Astrocyte of the spinal cord (primary cell): Measurements from ENCODE around the gene CXXC4.

ENCODE experiments used
- DNase-seq: peaks from one replicate; pipeline ENCODE4 v3.0.0; 2011; ENCODE audit warnings: low read depth, low spot score
- H3K4me3 ChIP-seq: 2 replicates; pipeline ENCODE4 v1.5.1; 2011; ENCODE audit warnings: low read depth, mild to moderate bottlenecking, low read length, moderate library complexity
- in situ Hi-C: cut with HindIII; loops from 2 replicates; pipeline ENCODE4 v1.10.0; 2017; ENCODE audit warnings: low sequenced_read_pairs
- TF ChIP-seq, protein P1 (sequence below): IDR thresholded peaks from 2 replicates; pipeline ENCODE4 v1.5.1; 2012; ENCODE audit warnings: low read depth, mild to moderate bottlenecking, low read length, inconsistent platforms

CXXC4 gene

DNA sequence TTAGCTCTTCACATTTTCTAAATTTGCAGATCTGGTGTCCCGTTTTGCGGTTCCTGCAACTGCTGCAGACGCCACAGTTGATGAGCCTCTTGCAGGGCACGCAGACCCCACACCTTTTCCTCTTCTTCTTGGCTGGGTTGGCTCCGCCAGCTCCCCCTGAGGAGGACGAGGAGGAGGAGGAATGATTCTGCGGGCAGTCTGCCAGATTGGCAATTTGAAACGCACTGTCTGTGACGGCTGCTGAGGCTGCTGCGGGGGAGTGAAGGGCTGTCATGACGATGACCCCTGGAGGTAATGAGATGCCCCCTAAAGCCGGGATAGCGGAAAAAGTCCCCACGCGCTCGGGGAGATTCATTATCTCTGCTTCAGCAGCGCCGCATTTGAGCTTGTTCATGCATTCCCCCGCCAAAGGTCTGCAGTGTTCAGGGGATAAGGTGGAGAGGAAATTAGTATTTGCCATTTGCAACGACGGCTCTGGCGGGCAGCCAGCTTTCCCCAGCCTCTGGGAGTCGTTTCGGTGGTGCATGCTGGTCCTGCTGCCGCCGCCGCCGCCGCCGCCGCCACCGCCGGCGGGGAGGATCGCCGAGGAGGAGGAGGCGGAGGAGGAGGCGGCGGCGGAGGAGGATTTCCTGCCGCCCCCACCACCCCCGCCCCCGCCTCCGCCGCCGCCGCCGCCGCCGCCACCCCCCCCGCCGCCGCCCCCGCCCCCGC, 3.8 kb downstream of the CXXC4 start:
- TF ChIP-seq, protein P1, sequence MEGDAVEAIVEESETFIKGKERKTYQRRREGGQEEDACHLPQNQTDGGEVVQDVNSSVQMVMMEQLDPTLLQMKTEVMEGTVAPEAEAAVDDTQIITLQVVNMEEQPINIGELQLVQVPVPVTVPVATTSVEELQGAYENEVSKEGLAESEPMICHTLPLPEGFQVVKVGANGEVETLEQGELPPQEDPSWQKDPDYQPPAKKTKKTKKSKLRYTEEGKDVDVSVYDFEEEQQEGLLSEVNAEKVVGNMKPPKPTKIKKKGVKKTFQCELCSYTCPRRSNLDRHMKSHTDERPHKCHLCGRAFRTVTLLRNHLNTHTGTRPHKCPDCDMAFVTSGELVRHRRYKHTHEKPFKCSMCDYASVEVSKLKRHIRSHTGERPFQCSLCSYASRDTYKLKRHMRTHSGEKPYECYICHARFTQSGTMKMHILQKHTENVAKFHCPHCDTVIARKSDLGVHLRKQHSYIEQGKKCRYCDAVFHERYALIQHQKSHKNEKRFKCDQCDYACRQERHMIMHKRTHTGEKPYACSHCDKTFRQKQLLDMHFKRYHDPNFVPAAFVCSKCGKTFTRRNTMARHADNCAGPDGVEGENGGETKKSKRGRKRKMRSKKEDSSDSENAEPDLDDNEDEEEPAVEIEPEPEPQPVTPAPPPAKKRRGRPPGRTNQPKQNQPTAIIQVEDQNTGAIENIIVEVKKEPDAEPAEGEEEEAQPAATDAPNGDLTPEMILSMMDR: no peak
- H3K4me3 ChIP-seq: peak overlapping the region; percentile 65
- peak; percentile 64 for DNase-seq
- in situ Hi-C loops: no loop called here

DNA sequence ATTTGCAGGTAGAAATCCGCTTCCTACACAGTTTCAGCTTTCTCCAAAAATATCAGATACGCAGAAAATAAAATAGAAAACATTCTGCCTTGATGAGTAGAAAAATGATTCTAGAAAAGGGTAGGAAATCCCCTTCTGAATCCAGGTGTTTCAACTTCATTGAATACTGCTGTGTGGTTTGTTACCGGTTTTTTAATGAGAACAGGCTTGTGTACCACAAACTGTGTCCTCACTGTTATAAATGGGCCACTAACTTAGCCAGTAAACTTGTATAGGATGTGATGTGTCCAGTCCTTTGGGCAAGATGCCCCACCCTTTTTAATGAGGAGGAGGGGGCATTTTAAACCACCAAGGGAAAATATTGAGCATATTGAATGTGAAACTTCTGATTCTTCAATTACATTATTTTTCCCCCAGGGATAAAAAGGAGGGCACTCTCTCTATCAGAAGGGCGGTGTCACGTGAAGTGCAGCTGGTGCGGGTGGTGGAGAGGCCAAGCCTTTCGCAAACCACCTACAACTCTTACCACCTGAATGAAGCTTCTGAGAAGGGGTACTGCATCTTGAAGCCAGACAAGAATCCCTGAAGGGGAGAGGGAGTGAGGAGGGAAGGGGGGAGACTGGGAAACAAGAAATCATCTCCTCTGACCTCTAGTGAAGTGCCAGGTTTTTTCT, 4.5 kb downstream of the CXXC4 start:
- in situ Hi-C loops: no loop called here
- TF ChIP-seq, protein P1: no peak
- peak overlapping the region; percentile 62 for H3K4me3 ChIP-seq
- no peak for DNase-seq

DNA sequence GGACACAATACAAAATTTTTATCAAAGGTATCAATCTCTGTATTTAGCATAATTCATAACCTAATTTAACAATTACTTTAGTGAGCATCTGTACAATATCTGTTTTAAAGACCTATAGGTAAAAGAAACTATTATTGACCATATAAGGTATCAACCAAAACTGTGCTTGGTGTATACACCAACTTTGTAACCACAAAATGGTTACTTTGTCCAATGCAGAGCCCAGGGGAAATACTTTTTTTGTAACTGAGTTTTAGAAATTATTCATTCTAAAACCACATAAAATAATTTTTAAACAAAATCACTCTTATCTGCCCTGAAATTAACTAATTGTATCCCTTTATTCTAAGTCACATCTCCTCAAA, 5.0 kb downstream of the CXXC4 start:
- DNase-seq: no peak
- TF ChIP-seq, protein P1: no peak
- in situ Hi-C loops: no loop called here
- no peak overlapping the region for H3K4me3 ChIP-seq

DNA sequence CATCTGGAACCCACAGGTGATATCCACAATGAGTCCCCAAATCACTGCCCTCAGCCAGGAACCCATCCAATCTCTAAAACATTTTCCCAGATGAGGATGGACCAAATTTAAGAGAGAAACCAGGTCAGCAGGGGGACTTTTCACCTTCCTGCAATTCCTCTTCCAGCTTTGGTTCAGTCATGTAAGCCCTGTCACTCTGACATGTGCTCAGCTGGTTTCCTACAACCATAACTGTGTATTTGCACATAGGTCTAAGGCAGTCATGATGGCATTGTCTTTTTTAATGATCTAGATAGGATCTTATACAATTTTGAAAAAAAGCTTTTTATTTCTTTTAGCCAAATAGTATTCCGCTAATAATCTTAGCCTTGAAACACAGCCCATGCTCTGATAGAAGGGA, 6.5 kb downstream of the CXXC4 start:
- in situ Hi-C loops: no loop called here

DNA sequence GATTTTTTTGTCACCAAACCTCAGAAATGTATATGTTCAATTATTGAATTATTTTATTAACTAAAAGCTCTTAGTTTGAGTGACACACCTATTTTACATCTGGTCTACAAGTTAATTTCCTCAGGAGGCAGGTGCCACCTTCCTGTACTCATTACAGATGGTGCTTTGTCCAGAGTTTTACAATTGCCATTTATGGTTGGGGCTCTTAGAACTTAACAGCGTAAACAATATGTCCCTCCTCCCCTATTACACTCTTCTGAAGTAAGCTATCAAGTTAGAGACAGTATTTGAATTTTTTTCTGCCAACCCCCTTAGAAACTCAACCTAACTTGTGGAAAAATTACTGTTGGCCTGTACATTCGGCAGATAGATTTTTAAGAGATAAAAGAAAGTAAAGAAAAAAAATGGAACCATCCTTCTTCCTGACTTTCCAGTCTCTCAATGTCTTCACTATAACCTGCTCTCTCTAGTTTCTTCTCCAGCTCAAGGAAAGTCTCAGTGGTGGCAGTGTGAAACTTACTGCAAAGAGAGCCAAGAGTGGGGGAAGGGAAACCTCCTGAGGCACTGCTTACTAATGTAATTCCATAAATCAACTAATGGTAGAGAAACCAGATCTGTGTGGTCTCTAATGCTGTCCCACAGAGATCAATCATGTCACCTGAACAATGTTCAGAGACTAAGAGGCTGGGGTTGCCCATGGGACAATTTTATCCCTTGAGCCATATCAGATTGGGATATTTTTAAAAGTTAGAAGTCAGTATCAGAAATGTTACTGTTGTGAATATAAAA, 7.8 kb downstream of the CXXC4 start:
- DNase-seq: no peak
- H3K4me3 ChIP-seq: no peak overlapping the region
- in situ Hi-C loops: no loop called here
- TF ChIP-seq, protein P1: no peak

More for the DNA sequence above, 6.5 kb downstream of the CXXC4 start:
- TF ChIP-seq, protein P1: no peak
- DNase-seq: no peak
- H3K4me3 ChIP-seq: no peak overlapping the region

DNA sequence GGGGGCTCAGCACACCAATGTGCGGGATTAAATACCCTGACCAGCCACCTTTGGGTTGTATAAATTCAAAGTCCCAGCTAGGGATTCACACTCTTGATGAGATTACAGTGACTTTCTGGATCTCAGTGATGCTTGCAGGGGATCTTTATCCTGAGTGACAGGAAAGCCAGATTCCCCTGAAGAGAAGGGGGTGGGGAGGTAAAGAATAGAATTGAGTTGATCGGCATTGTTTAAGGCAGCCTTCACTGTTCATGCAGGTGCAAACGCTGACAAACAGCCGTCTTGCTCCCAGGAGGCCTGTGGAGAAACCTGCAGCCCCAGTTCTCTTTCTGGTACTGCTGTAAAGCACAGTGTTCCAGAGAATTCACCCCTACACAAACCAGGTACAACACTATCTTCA, 19.0 kb downstream of the CXXC4 start:
- DNase-seq: no peak
- TF ChIP-seq, protein P1: no peak
- H3K4me3 ChIP-seq: no peak overlapping the region
- in situ Hi-C loops: no loop called here
